GM13977 (cell line): ENCODE data around the gene PRUNE1.

Source experiments
- DNase-seq: peaks from one replicate; pipeline ENCODE4 v3.0.0; 2012; ENCODE audit warnings: low spot score
- CTCF ChIP-seq: IDR thresholded peaks from 2 replicates; pipeline ENCODE4 v1.5.1; 2012; ENCODE audit warnings: mild to moderate bottlenecking, control low read depth; ENCODE audit not compliant: insufficient read depth; ENCODE audit errors: extremely low read depth, missing control alignments
- in situ Hi-C: fragments of 300-500 bp; cut with MboI; formaldehyde crosslinking; loops from one replicate; pipeline ENCODE4 v1.12.0; 2022; ENCODE audit warnings: low sequenced_read_pairs, low pct_unique_long_range_greater_than_20kb, mixed read lengths, inconsistent platforms; ENCODE audit not compliant: unreplicated experiment

The PRUNE1 gene

GRCh38 chr1:150985179-150985825 lies 22.9 kb upstream of the PRUNE1 start:
- in situ Hi-C loops = no loop called here
- no peak for TF ChIP-seq CTCF
- no peak for DNase-seq

GRCh38 chr1:150987924-150988323 lies 20.3 kb upstream of the PRUNE1 start:
- in situ Hi-C loops = no loop called here
- no peak for DNase-seq
- TF ChIP-seq CTCF = no peak

- no peak for TF ChIP-seq CTCF
- no peak for DNase-seq
- in situ Hi-C loops = no loop called here
These were observed 15.6 kb upstream of the PRUNE1 start for GRCh38 chr1:150992626-150993025.

- in situ Hi-C loops = no loop called here
- DNase-seq = no peak
- TF ChIP-seq CTCF = no peak
These were observed 14.0 kb upstream of the PRUNE1 start for GRCh38 chr1:150994248-150994647.

- in situ Hi-C loops = no loop called here
- DNase-seq = no peak
- no peak for TF ChIP-seq CTCF
These were observed 12.8 kb upstream of the PRUNE1 start for GRCh38 chr1:150995460-150995859.

GRCh38 chr1:150995896-150996295 lies 12.4 kb upstream of the PRUNE1 start:
- TF ChIP-seq CTCF = peak; percentile 76
- no peak for DNase-seq
- in situ Hi-C loops = no loop called here
